Measurements from ENCODE around the gene TRERF1. TPM values are rescaled to one million over a fixed set of nuclear protein-coding genes. Genes with fewer than 3 reads are reported as not detected.
A peak's percentile ranks its signal among the peaks of the same experiment; 100 is the strongest.

Gene TRERF1, protein sequence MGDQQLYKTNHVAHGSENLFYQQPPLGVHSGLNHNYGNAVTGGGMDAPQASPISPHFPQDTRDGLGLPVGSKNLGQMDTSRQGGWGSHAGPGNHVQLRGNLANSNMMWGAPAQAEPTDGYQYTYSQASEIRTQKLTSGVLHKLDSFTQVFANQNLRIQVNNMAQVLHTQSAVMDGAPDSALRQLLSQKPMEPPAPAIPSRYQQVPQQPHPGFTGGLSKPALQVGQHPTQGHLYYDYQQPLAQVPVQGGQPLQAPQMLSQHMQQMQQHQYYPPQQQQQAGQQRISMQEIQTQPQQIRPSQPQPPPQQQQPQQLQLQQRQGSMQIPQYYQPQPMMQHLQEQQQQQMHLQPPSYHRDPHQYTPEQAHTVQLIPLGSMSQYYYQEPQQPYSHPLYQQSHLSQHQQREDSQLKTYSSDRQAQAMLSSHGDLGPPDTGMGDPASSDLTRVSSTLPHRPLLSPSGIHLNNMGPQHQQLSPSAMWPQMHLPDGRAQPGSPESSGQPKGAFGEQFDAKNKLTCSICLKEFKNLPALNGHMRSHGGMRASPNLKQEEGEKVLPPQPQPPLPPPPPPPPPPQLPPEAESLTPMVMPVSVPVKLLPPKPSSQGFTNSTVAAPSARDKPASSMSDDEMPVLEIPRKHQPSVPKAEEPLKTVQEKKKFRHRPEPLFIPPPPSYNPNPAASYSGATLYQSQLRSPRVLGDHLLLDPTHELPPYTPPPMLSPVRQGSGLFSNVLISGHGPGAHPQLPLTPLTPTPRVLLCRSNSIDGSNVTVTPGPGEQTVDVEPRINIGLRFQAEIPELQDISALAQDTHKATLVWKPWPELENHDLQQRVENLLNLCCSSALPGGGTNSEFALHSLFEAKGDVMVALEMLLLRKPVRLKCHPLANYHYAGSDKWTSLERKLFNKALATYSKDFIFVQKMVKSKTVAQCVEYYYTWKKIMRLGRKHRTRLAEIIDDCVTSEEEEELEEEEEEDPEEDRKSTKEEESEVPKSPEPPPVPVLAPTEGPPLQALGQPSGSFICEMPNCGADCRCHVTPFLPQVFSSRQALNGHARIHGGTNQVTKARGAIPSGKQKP (N-terminal part only)
- 21.5 and 22.8 TPM in 2 replicates for total RNA-seq (2021; fragmentation: NEBNext Ultra II Directional; extraction: Animal tissue kit (Norgen Biotek cat#: 25700))
- 10.8 and 14.9 TPM in 2 replicates for polyA plus RNA-seq (2011; rRNA removed)
- polyA plus RNA-seq (2011; cell fraction: cytosol; rRNA removed) = 7.8 TPM
- polyA plus RNA-seq (2011; cell fraction: nucleus; rRNA removed) = 23.3 TPM
- 14.0 to 17.0 TPM (median 15.2 TPM) in 4 replicates for polyA plus RNA-seq (2012, experiment 1 of 2)
- polyA plus RNA-seq (2012, experiment 2 of 2) = 3.9 TPM
- 10.3 TPM for polyA plus RNA-seq (2013, experiment 1 of 2)
- polyA plus RNA-seq (2013, experiment 2 of 2) = 10.3 TPM
- 12.4 and 15.8 TPM in 2 replicates for polyA minus RNA-seq (2011; rRNA and poly(A)+ RNA removed)
- polyA minus RNA-seq (2011; cell fraction: cytosol; rRNA and poly(A)+ RNA removed) = 14.0 TPM
- 18.1 TPM for polyA minus RNA-seq (2011; cell fraction: nucleus; rRNA and poly(A)+ RNA removed)
- long read RNA-seq, experiment 1, partial matches to known transcripts = 6 of 17 reads
- long read RNA-seq, experiment 1, other reads (novel, unspliced or antisense) = 11 of 17 reads
- long read RNA-seq, experiment 2, partial matches to known transcripts = 0 of 1 reads
- long read RNA-seq, experiment 2, other reads (novel, unspliced or antisense) = 1 of 1 reads

DNA sequence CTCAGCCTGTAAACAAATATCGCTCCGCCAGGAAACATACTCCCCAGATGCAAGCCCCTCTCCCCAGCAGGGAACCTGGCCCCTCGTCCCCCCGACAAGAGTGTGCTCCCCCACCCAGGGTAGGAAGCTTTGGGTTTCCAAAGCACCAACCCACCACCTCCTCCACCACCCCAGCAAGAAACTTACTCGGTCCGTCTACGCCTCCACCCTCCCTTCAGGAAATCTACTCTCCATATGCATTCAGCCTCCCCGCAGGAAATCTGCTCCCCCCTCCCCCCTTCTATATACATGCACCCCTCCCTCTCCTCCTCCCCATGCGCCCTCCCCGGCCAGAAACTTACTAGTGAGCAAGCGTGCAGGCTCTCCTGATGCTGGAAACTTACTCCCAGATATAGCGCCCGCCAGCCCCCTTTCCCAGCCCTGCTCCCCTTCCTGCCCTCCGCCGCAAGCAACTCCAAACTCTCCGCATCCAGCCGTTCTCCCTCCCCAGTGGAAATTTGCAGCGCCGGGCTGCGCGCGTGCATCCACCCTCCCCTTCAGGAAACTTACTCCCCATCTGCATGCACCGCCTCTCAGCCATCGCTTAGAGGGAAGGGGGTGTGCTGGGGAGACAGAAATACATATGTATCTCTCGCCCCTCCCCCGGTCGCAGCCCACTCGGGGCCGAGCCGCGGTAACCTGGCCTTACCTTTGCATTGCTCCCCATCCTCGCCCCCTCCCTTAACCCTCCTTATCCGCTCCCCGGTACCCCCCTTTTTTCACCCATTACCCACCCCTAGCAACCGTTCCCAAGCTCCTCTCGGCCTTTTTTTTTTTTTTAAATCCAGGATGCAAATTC lies at the start of gene TRERF1:
Gene TRERF1, minus strand, starts transcription at position 594 of the 838 bp plus-strand sequence. CDS start 182,336 bp downstream, outside the sequence.
- WGBS, 2 experiments (ENCODE audit: extremely low coverage in 1 of 2, insufficient coverage in 1 of 2, insufficient read length in 1 of 2, insufficient replicate concordance in 2 of 2, low coverage in 1 of 2, low lambda C conversion rate in 2 of 2, missing lambda C conversion rate in 1 of 2) = 1% methylated on average over 20 of the region's 36 CpGs; no CpG with 5 or more reads in 1 of the 2 experiments
- peak within 1 kb of the TSS; percentile 73 for H2BK120ac ChIP-seq (replicated peaks; ENCODE audit: low read depth, low read length)
- H4K20me1 ChIP-seq (replicated peaks in 1 of 2; ENCODE audit: control insufficient read depth in 1 of 2, insufficient read depth in 2 of 2, low read length in 2 of 2) = no peaks in the 10 kb centered on the region
- H3K56ac ChIP-seq (replicated peaks; ENCODE audit: insufficient read length, low read depth, low read length) = peak within 1 kb of the TSS; percentile 89
- H3K27me3 ChIP-seq (replicated peaks in 1 of 4; ENCODE audit: control insufficient read depth in 3 of 4, extremely low read depth in 1 of 4, insufficient read depth in 3 of 4, low read length in 3 of 4) = no peaks in the 10 kb centered on the region; a peak in 1 of 7 replicates
- peak within 1 kb of the TSS; percentile 98 for H2BK5ac ChIP-seq (ENCODE audit: low read depth, low read length)
- peak within 1 kb of the TSS; percentile 73 to 96 (median 94) for H3K4me3 ChIP-seq (ENCODE audit: extremely low read depth in 1 of 4, insufficient read depth in 2 of 4, low read depth in 3 of 4, low read length in 4 of 4)
- peak within 1 kb of the TSS; percentile 94; the same call in 1 of the 2 replicates for H2BK15ac ChIP-seq (ENCODE audit: low read length)
- peak within 1 kb of the TSS; percentile 80; the same call in 1 of the 2 replicates for H2BK20ac ChIP-seq (ENCODE audit: low read length)
- H3K27ac ChIP-seq (ENCODE audit: low read depth, low read length) = peak within 1 kb of the TSS; percentile 89
- peak within 1 kb of the TSS; percentile 96 for H4K5ac ChIP-seq (ENCODE audit: insufficient read length, low read depth, low read length)
- no peak within 1 kb of the TSS for H3K14ac ChIP-seq (ENCODE audit: insufficient read length)
- H3K36me3 ChIP-seq (ENCODE audit: control insufficient read depth in 2 of 4, insufficient read depth in 4 of 4, low read length in 3 of 4) = no peaks in the 10 kb centered on the region
- peak within 1 kb of the TSS; percentile 73 for H3K4ac ChIP-seq (replicated peaks; ENCODE audit: insufficient read length, low read depth, low read length)
- no peak within 1 kb of the TSS for H2AFZ ChIP-seq (ENCODE audit: low read length)
- peak in 1 of 2 experiments; percentile 83 for DNase-seq (ENCODE audit: low read depth in 1 of 2, low spot score in 2 of 2)
- CTCF ChIA-PET (ENCODE audit: partially characterized antibody) = interaction anchor here (1.1 kb wide), 1 partner anchor 96 kb away, joined by 3 read pairs; no protein-coding TSS in a partner anchor
- peaks cover 32% of the 10 kb centered on the region for H3K23me2 ChIP-seq (ENCODE audit: low read depth, low read length)
- H3K9me3 ChIP-seq (ENCODE audit: insufficient read depth in 2 of 2, low read depth in 1 of 2, low read length in 1 of 2) = no peaks in the 10 kb centered on the region
- peak within 1 kb of the TSS; percentile 90 for H4K8ac ChIP-seq (ENCODE audit: extremely low read depth, insufficient read depth, low read length)
- FAIRE-seq = no peak
- peak within 1 kb of the TSS; percentile 91 to 98 for H3K4me2 ChIP-seq (ENCODE audit: insufficient read depth in 1 of 2, low read depth in 2 of 2, low read length in 2 of 2)
- peaks cover 2 to 25% (median 14%) of the 10 kb centered on the region in 4 experiments; a peak in 6 of 7 replicates for H3K4me1 ChIP-seq (replicated peaks in 1 of 4; ENCODE audit: control insufficient read depth in 3 of 4, insufficient read depth in 4 of 4, low read length in 3 of 4)
- H2BK12ac ChIP-seq (ENCODE audit: low read depth, low read length) = peak within 1 kb of the TSS; percentile 75; the same call in 1 of the 2 replicates
- H3K79me1 ChIP-seq (ENCODE audit: low read depth, low read length) = peaks cover 6% of the 10 kb centered on the region; the same call in 1 of the 2 replicates
- H4K91ac ChIP-seq (replicated peaks; ENCODE audit: insufficient read length, low read length) = peak within 1 kb of the TSS; percentile 99
- H2AK5ac ChIP-seq (ENCODE audit: low read depth, low read length) = peak within 1 kb of the TSS; percentile 70; the same call in 1 of the 2 replicates
- H3K18ac ChIP-seq (ENCODE audit: extremely low read depth, low read length) = peak within 1 kb of the TSS; percentile 100
- H3K9ac ChIP-seq (replicated peaks in 1 of 4; ENCODE audit: extremely low read depth in 1 of 4, low read depth in 3 of 4, low read length in 3 of 4) = peak within 1 kb of the TSS; percentile 70 to 82 (median 77)
- peaks cover 28 to 43% of the 10 kb centered on the region in 2 experiments for H3K79me2 ChIP-seq (ENCODE audit: control insufficient read depth in 1 of 2, insufficient read depth in 2 of 2, low read length in 2 of 2)
- H3K23ac ChIP-seq (ENCODE audit: insufficient read length) = no peak within 1 kb of the TSS
- POLR2A ChIA-PET (ENCODE audit: partially characterized antibody) = interaction anchor here (0.8 to 7.2 kb wide), 6 partner anchors 10 to 258 kb away, joined by 3 to 88 read pairs (median 8); partner anchors contain the start of gene UBR2

Measured in H1 (cell line).